Measurements from ENCODE around the gene ZNF213. TPM values are rescaled to one million over a fixed set of nuclear protein-coding genes. Genes with fewer than 3 reads are reported as not detected.

Gene ZNF213
- total RNA-seq, 1 experiment from 2014 or later = 20.7 TPM

GRCh38 chr16:3171181-3171854, 36.5 kb downstream of the ZNF213 start:
- POLR2A ChIA-PET = interaction anchor here (1.0 to 2.5 kb wide), 5 partner anchors 11 to 36 kb away, joined by 3 to 8 read pairs (median 5); partner anchors contain the start of gene ZNF213
- CTCF ChIA-PET = interaction anchor here (0.6 to 2.9 kb wide), 7 partner anchors 10 to 143 kb away, joined by 3 to 12 read pairs (median 4); no protein-coding TSS in a partner anchor
- H3K9me3 Mint-ChIP-seq (ENCODE audit: unreplicated experiment) = no peaks in the 10 kb centered on the region
- TF ChIP-seq CTCF (IDR thresholded peaks at IDR 0.05; ENCODE audit: unreplicated experiment) = no peak
- H3K4me3 Mint-ChIP-seq (ENCODE audit: unreplicated experiment) = no peak overlapping the region
- no TSS peak for BruUV-seq (replicated peaks)
- H3K27me3 Mint-ChIP-seq (ENCODE audit: insufficient read depth, unreplicated experiment) = no peaks in the 10 kb centered on the region
- H3K27ac Mint-ChIP-seq (ENCODE audit: low read depth, unreplicated experiment) = no peak overlapping the region
- intact Hi-C loops (cut with micrococcal nuclease) = no loop called here
- H3K36me3 Mint-ChIP-seq (ENCODE audit: insufficient read depth, unreplicated experiment) = peaks cover 8% of the 10 kb centered on the region
- no peak for DNase-seq (ENCODE audit: unreplicated experiment)
- peaks cover 6% of the 10 kb centered on the region for H3K4me1 Mint-ChIP-seq (ENCODE audit: insufficient read depth, unreplicated experiment)

GRCh38 chr16:3171855-3172593, 37.2 kb downstream of the ZNF213 start:
- no peaks in the 10 kb centered on the region for H3K27me3 Mint-ChIP-seq (ENCODE audit: insufficient read depth, unreplicated experiment)
- TSS peak; percentile 96 for BruUV-seq (replicated peaks)
- DNase-seq (ENCODE audit: unreplicated experiment) = peak; percentile 28
- TF ChIP-seq CTCF (IDR thresholded peaks at IDR 0.05; ENCODE audit: unreplicated experiment) = no peak
- H3K36me3 Mint-ChIP-seq (ENCODE audit: insufficient read depth, unreplicated experiment) = peaks cover 8% of the 10 kb centered on the region
- intact Hi-C loops (cut with micrococcal nuclease) = loop anchor here (1.0 kb wide), 1 partner anchor 15 kb away; no protein-coding TSS in a partner anchor
- no peak overlapping the region for H3K4me3 Mint-ChIP-seq (ENCODE audit: unreplicated experiment)
- H3K9me3 Mint-ChIP-seq (ENCODE audit: unreplicated experiment) = no peaks in the 10 kb centered on the region
- H3K27ac Mint-ChIP-seq (ENCODE audit: low read depth, unreplicated experiment) = no peak overlapping the region
- ChIA-PET CTCF (interaction anchor here (0.5 to 2.9 kb wide), 10 partner anchors 10 to 290 kb away, joined by 3 to 12 read pairs (median 4); no protein-coding TSS in a partner anchor), POLR2A (interaction anchor here (0.8 to 2.5 kb wide), 7 partner anchors 10 to 229 kb away, joined by 3 to 8 read pairs (median 5); partner anchors contain the start of genes ZNF174, ZNF213 and ZSCAN32)
- peaks cover 6% of the 10 kb centered on the region for H3K4me1 Mint-ChIP-seq (ENCODE audit: insufficient read depth, unreplicated experiment)

GRCh38 chr16:3173892-3174617, 39.2 kb downstream of the ZNF213 start:
- ChIA-PET POLR2A (interaction anchor here (0.7 to 1.0 kb wide), 3 partner anchors 9 to 227 kb away, joined by 3 to 4 read pairs (median 3); partner anchors contain the start of genes ZNF174 and ZSCAN32), CTCF (interaction anchor here (0.6 to 2.9 kb wide), 4 partner anchors 12 to 114 kb away, joined by 4 to 12 read pairs (median 4); no protein-coding TSS in a partner anchor)
- H3K9me3 Mint-ChIP-seq (ENCODE audit: unreplicated experiment) = no peaks in the 10 kb centered on the region
- peaks cover 8% of the 10 kb centered on the region for H3K36me3 Mint-ChIP-seq (ENCODE audit: insufficient read depth, unreplicated experiment)
- intact Hi-C loops (cut with micrococcal nuclease) = no loop called here
- DNase-seq (ENCODE audit: unreplicated experiment) = peak; percentile 43
- no TSS peak for BruUV-seq (replicated peaks)
- peak overlapping the region; percentile 57 for H3K27ac Mint-ChIP-seq (ENCODE audit: low read depth, unreplicated experiment)
- H3K4me1 Mint-ChIP-seq (ENCODE audit: insufficient read depth, unreplicated experiment) = peaks cover 6% of the 10 kb centered on the region
- no peaks in the 10 kb centered on the region for H3K27me3 Mint-ChIP-seq (ENCODE audit: insufficient read depth, unreplicated experiment)
- TF ChIP-seq CTCF (IDR thresholded peaks at IDR 0.05; ENCODE audit: unreplicated experiment) = peak; percentile 13
- H3K4me3 Mint-ChIP-seq (ENCODE audit: unreplicated experiment) = peak overlapping the region; percentile 67
